ENCODE measurements around the gene JAG2.

JAG2 gene

GRCh38 chr14:105147671-105148603, 20.6 kb downstream of the JAG2 start:
- Histone ChIP-seq H3K36me3 (ENCODE audit: control insufficient read depth, insufficient read depth, low read length) (no peaks in the 10 kb centered on the region), H3K9me3 (ENCODE audit: control insufficient read depth, insufficient read depth, low read length) (no peaks in the 10 kb centered on the region), H3K27ac (ENCODE audit: low read depth, low read length) (no peak overlapping the region), H3K4me3 (ENCODE audit: low read depth, low read length) (no peak overlapping the region), H3K9ac (ENCODE audit: low read depth, low read length) (no peak overlapping the region), H3K4me1 (ENCODE audit: control insufficient read depth, insufficient read depth, low read length) (no peaks in the 10 kb centered on the region), H3K27me3 (ENCODE audit: control insufficient read depth, insufficient read depth, low read length) (no peaks in the 10 kb centered on the region)

- no peaks in the 10 kb centered on the region for H3K27me3 ChIP-seq (ENCODE audit: control insufficient read depth, insufficient read depth, low read length)
- no peak overlapping the region for H3K9ac ChIP-seq (ENCODE audit: low read depth, low read length)
- H3K4me3 ChIP-seq (ENCODE audit: low read depth, low read length): no peak overlapping the region
- no peaks in the 10 kb centered on the region for H3K36me3 ChIP-seq (ENCODE audit: control insufficient read depth, insufficient read depth, low read length)
- H3K4me1 ChIP-seq (ENCODE audit: control insufficient read depth, insufficient read depth, low read length): no peaks in the 10 kb centered on the region
- H3K9me3 ChIP-seq (ENCODE audit: control insufficient read depth, insufficient read depth, low read length): no peaks in the 10 kb centered on the region
- no peak overlapping the region for H3K27ac ChIP-seq (ENCODE audit: low read depth, low read length)
These were observed 21.5 kb downstream of the JAG2 start for GRCh38 chr14:105146976-105147635.

DNA sequence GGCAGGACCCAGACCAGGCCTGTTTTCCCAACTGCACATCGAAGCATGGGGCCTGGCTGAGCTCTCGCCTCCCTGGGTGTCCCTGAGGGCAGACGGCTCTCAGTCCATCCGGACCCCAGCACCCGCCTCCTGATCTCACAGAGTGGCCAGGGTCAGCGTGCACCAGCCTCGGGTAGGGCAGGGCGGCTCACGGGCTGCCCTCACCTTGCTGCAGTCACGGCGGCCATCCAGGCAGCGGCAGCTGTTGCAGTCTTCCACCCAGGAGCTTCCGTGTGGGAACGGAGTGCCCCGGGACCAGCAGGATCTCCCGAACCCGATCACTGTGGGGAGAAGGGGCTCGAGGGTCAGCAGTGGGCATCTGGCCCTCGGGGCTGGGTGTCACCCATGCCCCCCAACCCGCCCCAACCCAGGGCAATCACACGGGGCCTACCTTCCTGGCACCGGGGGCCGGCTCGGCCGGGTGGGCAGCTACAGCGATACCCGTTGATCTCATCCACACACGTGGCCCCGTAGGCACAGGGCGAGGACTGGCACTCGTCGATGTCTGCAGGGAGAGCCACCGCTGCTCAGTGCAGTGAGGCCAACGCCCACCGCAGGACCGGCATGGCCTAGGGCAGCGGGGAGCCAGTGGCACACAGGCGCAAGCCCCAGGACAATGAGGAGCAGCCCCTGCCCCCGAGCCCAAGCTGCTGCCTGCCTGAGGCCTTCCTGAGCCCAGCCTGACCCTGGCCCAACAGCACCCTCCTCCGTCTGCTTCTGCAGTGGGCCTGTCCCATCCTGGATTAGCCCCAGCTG, 22.2 kb downstream of the JAG2 start:
- Histone ChIP-seq H3K4me3 (ENCODE audit: low read depth, low read length) (no peak overlapping the region), H3K27ac (ENCODE audit: low read depth, low read length) (no peak overlapping the region), H3K4me1 (ENCODE audit: control insufficient read depth, insufficient read depth, low read length) (no peaks in the 10 kb centered on the region), H3K9ac (ENCODE audit: low read depth, low read length) (no peak overlapping the region), H3K9me3 (ENCODE audit: control insufficient read depth, insufficient read depth, low read length) (no peaks in the 10 kb centered on the region), H3K27me3 (ENCODE audit: control insufficient read depth, insufficient read depth, low read length) (no peaks in the 10 kb centered on the region), H3K36me3 (ENCODE audit: control insufficient read depth, insufficient read depth, low read length) (no peaks in the 10 kb centered on the region)

DNA sequence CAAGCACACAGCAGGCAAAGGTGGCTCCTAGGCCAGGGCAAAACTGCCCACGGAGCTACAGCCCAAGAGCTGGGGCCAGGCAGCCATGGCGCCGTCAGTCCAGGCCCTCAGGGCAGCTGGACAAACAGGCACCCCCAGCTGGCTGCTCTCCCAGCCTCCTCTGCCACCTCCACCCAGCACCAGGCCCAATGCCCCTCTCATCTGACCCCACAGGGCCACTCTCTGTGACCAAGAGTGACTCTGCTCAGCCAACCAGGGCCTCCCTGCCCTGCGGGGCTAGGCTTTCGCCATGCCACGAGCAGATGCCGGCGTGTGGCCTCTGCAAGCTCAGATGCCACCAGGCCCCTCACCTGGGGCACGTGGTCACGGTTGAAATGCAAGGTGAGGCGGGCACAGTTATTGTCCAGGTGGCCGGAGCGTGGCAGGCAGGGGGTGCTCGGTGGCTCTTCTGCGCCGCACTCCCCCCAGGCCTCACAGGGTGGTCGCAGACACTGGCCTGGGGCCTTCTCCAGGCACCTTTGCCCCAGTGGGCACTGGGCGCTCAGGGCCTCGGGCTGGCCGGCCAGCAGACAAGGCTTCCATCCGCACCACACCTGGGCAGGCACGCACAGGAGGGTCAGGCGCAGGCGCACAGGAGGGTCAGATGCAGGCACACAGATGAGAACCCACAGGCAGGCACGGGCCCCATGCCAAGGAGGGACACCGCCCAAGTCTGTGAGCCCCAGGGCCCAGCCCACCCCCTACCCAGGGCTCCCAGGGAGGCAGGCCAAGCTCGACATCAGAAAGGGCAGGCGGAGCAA, 23.0 kb downstream of the JAG2 start:
- no peaks in the 10 kb centered on the region for H3K9me3 ChIP-seq (ENCODE audit: control insufficient read depth, insufficient read depth, low read length)
- no peaks in the 10 kb centered on the region for H3K4me1 ChIP-seq (ENCODE audit: control insufficient read depth, insufficient read depth, low read length)
- H3K36me3 ChIP-seq (ENCODE audit: control insufficient read depth, insufficient read depth, low read length): no peaks in the 10 kb centered on the region
- H3K4me3 ChIP-seq (ENCODE audit: low read depth, low read length): no peak overlapping the region
- H3K27me3 ChIP-seq (ENCODE audit: control insufficient read depth, insufficient read depth, low read length): no peaks in the 10 kb centered on the region
- no peak overlapping the region for H3K27ac ChIP-seq (ENCODE audit: low read depth, low read length)
- no peak overlapping the region for H3K9ac ChIP-seq (ENCODE audit: low read depth, low read length)

DNA sequence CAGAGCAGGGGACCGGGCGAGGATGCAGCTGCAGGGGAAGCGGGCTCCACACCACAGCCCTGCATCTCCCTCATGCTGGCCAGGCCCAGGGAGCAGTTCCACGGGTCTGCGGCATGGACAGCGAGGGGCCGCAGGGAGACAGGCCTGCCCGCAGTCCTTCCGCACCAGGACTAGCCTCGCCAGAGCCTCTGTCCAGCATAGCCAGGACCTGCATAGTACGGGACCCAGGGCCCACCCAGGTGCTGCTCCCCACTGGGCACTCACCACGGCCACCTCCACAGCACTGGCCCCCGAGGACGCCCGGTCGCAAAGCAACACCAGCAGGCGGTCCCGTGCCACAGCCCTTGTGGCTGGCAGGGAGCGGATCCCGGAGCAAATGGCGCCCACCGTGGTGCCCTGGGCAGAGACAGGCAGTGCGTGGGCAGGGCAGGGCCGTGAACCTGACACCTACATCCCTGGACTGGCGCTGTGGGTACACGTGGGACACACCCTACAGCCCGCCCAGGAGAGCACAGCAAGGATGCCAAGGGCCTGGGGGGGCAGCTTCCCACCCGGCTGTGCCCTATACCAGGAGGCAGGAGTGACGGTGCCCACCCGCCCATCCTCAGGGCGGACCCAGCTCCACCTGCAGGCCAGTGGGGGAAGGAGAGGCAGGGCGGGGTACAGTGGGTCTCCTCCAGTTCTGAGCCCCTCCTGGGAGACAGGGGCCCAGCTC, 23.8 kb downstream of the JAG2 start:
- no peaks in the 10 kb centered on the region for H3K4me1 ChIP-seq (ENCODE audit: control insufficient read depth, insufficient read depth, low read length)
- H3K9me3 ChIP-seq (ENCODE audit: control insufficient read depth, insufficient read depth, low read length): no peaks in the 10 kb centered on the region; the same call in 1 of the 2 replicates
- no peaks in the 10 kb centered on the region for H3K27me3 ChIP-seq (ENCODE audit: control insufficient read depth, insufficient read depth, low read length)
- H3K9ac ChIP-seq (ENCODE audit: low read depth, low read length): no peak overlapping the region
- no peaks in the 10 kb centered on the region for H3K36me3 ChIP-seq (ENCODE audit: control insufficient read depth, insufficient read depth, low read length)
- H3K4me3 ChIP-seq (ENCODE audit: low read depth, low read length): no peak overlapping the region
- no peak overlapping the region for H3K27ac ChIP-seq (ENCODE audit: low read depth, low read length)

DNA sequence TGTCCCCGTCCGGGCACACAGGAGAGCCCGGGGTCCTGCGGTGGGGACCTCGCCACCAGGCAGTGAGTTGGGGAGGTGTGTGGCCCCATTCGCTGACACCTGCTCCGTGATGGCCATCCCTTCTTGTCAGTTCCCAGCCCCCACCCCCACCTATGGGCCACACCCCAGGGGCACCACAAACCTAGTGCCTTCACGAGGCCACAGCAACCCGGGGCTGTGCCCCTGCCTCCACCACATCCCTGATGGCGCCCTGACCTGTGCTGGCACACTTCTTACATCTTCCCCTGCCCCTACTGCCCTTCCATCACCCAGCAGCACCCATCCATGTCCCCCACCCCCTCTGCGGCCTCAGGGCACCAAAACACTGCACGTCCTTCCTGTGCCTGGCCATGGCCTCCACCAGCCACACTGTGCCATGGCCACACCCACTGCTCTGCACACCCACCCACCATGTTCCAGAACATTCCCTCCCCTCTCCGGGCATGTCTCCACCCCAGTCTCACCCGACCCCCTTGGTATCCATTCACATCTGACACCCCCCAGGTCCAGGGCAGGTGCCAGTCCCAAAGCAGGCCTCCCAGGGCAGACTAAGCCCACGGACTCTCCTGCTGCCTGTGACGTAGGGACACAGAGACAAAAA, 24.4 kb downstream of the JAG2 start:
- H3K27me3 ChIP-seq (ENCODE audit: control insufficient read depth, insufficient read depth, low read length): no peaks in the 10 kb centered on the region
- H3K4me3 ChIP-seq (ENCODE audit: low read depth, low read length): no peak overlapping the region
- H3K4me1 ChIP-seq (ENCODE audit: control insufficient read depth, insufficient read depth, low read length): no peaks in the 10 kb centered on the region
- no peak overlapping the region for H3K9ac ChIP-seq (ENCODE audit: low read depth, low read length)
- no peaks in the 10 kb centered on the region for H3K36me3 ChIP-seq (ENCODE audit: control insufficient read depth, insufficient read depth, low read length)
- no peak overlapping the region for H3K27ac ChIP-seq (ENCODE audit: low read depth, low read length)
- H3K9me3 ChIP-seq (ENCODE audit: control insufficient read depth, insufficient read depth, low read length): no peaks in the 10 kb centered on the region; the same call in 1 of the 2 replicates

GRCh38 chr14:105143451-105144025, 25.0 kb downstream of the JAG2 start:
- no peaks in the 10 kb centered on the region for H3K27me3 ChIP-seq (ENCODE audit: control insufficient read depth, insufficient read depth, low read length)
- H3K36me3 ChIP-seq (ENCODE audit: control insufficient read depth, insufficient read depth, low read length): no peaks in the 10 kb centered on the region
- H3K4me3 ChIP-seq (ENCODE audit: low read depth, low read length): no peak overlapping the region
- H3K27ac ChIP-seq (ENCODE audit: low read depth, low read length): no peak overlapping the region
- no peaks in the 10 kb centered on the region for H3K4me1 ChIP-seq (ENCODE audit: control insufficient read depth, insufficient read depth, low read length)
- no peak overlapping the region for H3K9ac ChIP-seq (ENCODE audit: low read depth, low read length)
- no peaks in the 10 kb centered on the region; the same call in 1 of the 2 replicates for H3K9me3 ChIP-seq (ENCODE audit: control insufficient read depth, insufficient read depth, low read length)

- no peaks in the 10 kb centered on the region for H3K36me3 ChIP-seq (ENCODE audit: control insufficient read depth, insufficient read depth, low read length)
- H3K9me3 ChIP-seq (ENCODE audit: control insufficient read depth, insufficient read depth, low read length): no peaks in the 10 kb centered on the region; the same call in 1 of the 2 replicates
- H3K27ac ChIP-seq (ENCODE audit: low read depth, low read length): no peak overlapping the region
These were observed 25.7 kb downstream of the JAG2 start for GRCh38 chr14:105142651-105143450.

More at GRCh38 chr14:105142651-105143450, 25.7 kb downstream of the JAG2 start:
- no peak overlapping the region for H3K4me3 ChIP-seq (ENCODE audit: low read depth, low read length)
- H3K9ac ChIP-seq (ENCODE audit: low read depth, low read length): no peak overlapping the region
- H3K27me3 ChIP-seq (ENCODE audit: control insufficient read depth, insufficient read depth, low read length): no peaks in the 10 kb centered on the region
- no peaks in the 10 kb centered on the region for H3K4me1 ChIP-seq (ENCODE audit: control insufficient read depth, insufficient read depth, low read length)
